Kidney epithelial cell (primary cell): Measurements from ENCODE around the gene ADCY2. TPM values are rescaled to one million over a fixed set of nuclear protein-coding genes. Genes with fewer than 3 reads are reported as not detected.

ENCODE experiments used
- DNase-seq: peaks from one replicate; pipeline ENCODE4 v3.0.0-alpha.2; 2010; ENCODE audit warnings: low read depth
- H3K27me3 ChIP-seq: 2 replicates; pipeline ENCODE4 v1.6.0; 2011; ENCODE audit warnings: low read length; ENCODE audit not compliant: control insufficient read depth, insufficient read depth
- H3K36me3 ChIP-seq: 2 replicates; pipeline ENCODE4 v1.5.1; 2011; ENCODE audit warnings: low read length; ENCODE audit not compliant: control insufficient read depth, insufficient read depth
- H3K4me3 ChIP-seq: 2 replicates; pipeline ENCODE4 v1.5.1; 2011; ENCODE audit warnings: low read depth, mild to moderate bottlenecking, control low read depth, low read length
- total RNA-seq: library from RNA; depleted of rRNA; stranded (reverse); fragments of >200 nt; gene quantifications from 2 replicates; pipeline ENCODE4 v1.2.3, GENCODE V29; 2015
- TF ChIP-seq, protein P1 (sequence below): IDR thresholded peaks from 2 replicates; pipeline ENCODE4 v1.5.1; 2011; ENCODE audit warnings: mild to moderate bottlenecking, moderate library complexity, low read length, control low read depth, inconsistent platforms; ENCODE audit not compliant: insufficient read depth, poor library complexity, severe bottlenecking

Gene ADCY2
- total RNA-seq, 1 donor from 2014 or later: 0.25 TPM

- no peak for DNase-seq
- TF ChIP-seq, protein P1, sequence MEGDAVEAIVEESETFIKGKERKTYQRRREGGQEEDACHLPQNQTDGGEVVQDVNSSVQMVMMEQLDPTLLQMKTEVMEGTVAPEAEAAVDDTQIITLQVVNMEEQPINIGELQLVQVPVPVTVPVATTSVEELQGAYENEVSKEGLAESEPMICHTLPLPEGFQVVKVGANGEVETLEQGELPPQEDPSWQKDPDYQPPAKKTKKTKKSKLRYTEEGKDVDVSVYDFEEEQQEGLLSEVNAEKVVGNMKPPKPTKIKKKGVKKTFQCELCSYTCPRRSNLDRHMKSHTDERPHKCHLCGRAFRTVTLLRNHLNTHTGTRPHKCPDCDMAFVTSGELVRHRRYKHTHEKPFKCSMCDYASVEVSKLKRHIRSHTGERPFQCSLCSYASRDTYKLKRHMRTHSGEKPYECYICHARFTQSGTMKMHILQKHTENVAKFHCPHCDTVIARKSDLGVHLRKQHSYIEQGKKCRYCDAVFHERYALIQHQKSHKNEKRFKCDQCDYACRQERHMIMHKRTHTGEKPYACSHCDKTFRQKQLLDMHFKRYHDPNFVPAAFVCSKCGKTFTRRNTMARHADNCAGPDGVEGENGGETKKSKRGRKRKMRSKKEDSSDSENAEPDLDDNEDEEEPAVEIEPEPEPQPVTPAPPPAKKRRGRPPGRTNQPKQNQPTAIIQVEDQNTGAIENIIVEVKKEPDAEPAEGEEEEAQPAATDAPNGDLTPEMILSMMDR: no peak
- Histone ChIP-seq H3K4me3 (no peak overlapping the region), H3K36me3 (no peaks in the 10 kb centered on the region), H3K27me3 (no peaks in the 10 kb centered on the region)
Measured at GRCh38 chr5:7682379-7682778, 286.4 kb downstream of the ADCY2 start.

GRCh38 chr5:7683753-7684152 lies 287.8 kb downstream of the ADCY2 start:
- DNase-seq: no peak
- no peaks in the 10 kb centered on the region for H3K36me3 ChIP-seq
- H3K4me3 ChIP-seq: no peak overlapping the region
- TF ChIP-seq, protein P1: no peak
- no peaks in the 10 kb centered on the region for H3K27me3 ChIP-seq

DNA sequence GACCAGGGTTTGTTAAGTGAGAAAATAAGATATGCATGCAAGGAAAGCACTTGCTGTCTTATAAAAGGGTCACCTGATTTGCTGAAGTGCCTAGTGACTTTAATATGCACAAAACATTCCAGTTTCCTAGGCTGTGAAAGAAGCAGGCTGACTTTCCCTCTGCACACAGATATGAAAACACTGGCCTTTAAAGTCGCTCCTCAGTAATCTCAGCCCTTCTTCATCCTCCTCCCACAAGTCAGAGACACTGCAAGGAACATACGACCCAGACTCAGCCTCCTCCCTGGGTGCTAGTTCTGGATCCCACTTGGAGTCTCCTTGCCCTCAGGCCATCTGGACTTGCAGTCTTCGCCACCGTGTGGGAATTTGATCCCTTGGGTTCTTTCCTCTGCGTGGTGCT lies 288.9 kb downstream of the ADCY2 start:
- Histone ChIP-seq H3K4me3 (no peak overlapping the region), H3K27me3 (no peaks in the 10 kb centered on the region), H3K36me3 (no peaks in the 10 kb centered on the region)
- DNase-seq: no peak
- TF ChIP-seq, protein P1: no peak

DNA sequence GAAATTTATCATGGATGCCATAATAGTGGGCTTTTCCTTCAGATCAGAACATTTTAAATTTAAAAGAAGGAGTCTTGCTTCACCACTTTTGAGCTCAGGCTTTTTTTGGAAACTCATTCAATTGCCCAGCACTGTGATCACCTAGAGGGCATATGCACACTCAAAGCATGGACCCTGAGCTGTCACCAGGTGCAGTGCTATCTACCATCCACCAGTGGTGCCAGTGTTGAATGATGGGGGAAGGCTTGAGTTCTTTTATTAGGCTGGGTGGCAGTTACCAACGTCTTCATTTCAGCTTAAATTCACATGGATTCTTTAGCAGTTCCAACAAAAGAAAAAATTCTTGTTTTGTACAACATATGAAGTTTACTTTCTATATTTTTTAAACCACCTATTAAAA lies 290.9 kb downstream of the ADCY2 start:
- Histone ChIP-seq H3K36me3 (no peaks in the 10 kb centered on the region), H3K4me3 (no peak overlapping the region), H3K27me3 (no peaks in the 10 kb centered on the region)
- no peak for DNase-seq
- TF ChIP-seq, protein P1: no peak

DNA sequence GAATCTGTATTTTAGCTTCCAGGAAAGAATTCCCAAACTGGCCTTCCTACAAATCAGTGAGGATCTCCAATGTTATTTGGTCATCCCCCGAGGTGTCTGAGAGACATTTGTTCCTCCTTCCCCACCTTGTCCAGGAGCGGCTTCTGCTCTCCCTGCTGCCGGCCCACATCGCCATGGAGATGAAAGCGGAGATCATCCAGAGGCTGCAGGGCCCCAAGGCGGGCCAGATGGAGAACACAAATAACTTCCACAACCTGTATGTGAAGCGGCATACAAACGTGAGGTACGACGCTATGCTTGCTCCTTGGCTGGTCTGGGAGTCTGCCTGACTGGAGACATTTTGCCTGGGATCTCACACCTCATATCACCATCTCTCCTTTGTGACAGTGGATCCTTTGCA lies 294.6 kb downstream of the ADCY2 start:
- no peak for DNase-seq
- TF ChIP-seq, protein P1: no peak
- H3K36me3 ChIP-seq: no peaks in the 10 kb centered on the region
- no peaks in the 10 kb centered on the region for H3K27me3 ChIP-seq
- H3K4me3 ChIP-seq: no peak overlapping the region

GRCh38 chr5:7705261-7705660 lies 309.3 kb downstream of the ADCY2 start:
- no peak for DNase-seq
- TF ChIP-seq, protein P1: no peak
- no peaks in the 10 kb centered on the region for H3K27me3 ChIP-seq
- H3K36me3 ChIP-seq: no peaks in the 10 kb centered on the region
- no peak overlapping the region for H3K4me3 ChIP-seq
